Measurements from ENCODE around the gene MAGEB16. TPM values are rescaled to one million over a fixed set of nuclear protein-coding genes. Genes with fewer than 3 reads are reported as not detected.

The MAGEB16 gene
- total RNA-seq, 1 experiment from 2014 or later, result not detected

DNA sequence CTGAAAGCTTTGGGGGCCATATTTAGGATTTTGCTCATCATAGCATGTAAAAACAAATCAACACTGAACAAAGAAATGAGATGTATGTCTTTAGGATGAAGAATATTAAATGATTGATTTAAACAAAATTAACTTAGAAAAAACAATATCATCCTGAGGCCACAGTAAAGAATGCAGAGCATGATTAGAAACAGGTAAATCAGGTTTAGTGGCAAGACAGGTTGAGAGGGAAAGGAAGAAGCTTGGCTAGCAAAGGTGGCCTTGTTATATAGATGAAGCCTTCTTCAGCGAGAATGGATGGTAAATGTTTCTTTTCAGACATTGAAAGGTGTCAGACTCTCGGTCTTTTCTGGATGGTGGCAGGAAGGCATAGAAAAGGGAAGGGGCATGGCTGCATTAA lies 11.9 kb upstream of the MAGEB16 start:
- peaks cover 30% of the 10 kb centered on the region for H3K4me1 ChIP-seq
- Mint-ChIP-seq H3K27me3 (ENCODE audit: insufficient read depth, unreplicated experiment) (no peaks in the 10 kb centered on the region), H3K4me1 (ENCODE audit: low read depth, unreplicated experiment) (no peaks in the 10 kb centered on the region), H3K4me3 (ENCODE audit: unreplicated experiment) (peak overlapping the region; percentile 28), H3K36me3 (ENCODE audit: insufficient read depth, unreplicated experiment) (no peaks in the 10 kb centered on the region), H3K9me3 (ENCODE audit: unreplicated experiment) (no peaks in the 10 kb centered on the region), H3K27ac (ENCODE audit: unreplicated experiment) (peak overlapping the region; percentile 76)
- no TSS peak for BruUV-seq (replicated peaks)
- no peak for DNase-seq
- no peaks in the 10 kb centered on the region for H3K9me3 ChIP-seq
- ChIA-PET POLR2A (no interaction called here), CTCF (no interaction called here)
- no peak for TF ChIP-seq CTCF (IDR thresholded peaks at IDR 0.05; ENCODE audit: insufficient read depth in 1 of 2, low read depth in 1 of 2, low read length in 1 of 2, severe bottlenecking in 1 of 2, unreplicated experiment in 1 of 2)
- intact Hi-C loops (cut with micrococcal nuclease; ENCODE audit: unreplicated experiment), result no loop called here
- H3K4me3 ChIP-seq (ENCODE audit: low read depth, low read length), result no peak overlapping the region
- H3K27me3 ChIP-seq (replicated peaks; ENCODE audit: control insufficient read depth, insufficient read depth, low read length), result no peaks in the 10 kb centered on the region
- no peaks in the 10 kb centered on the region for H3K36me3 ChIP-seq (ENCODE audit: control insufficient read depth, insufficient read depth, low read length)

DNA sequence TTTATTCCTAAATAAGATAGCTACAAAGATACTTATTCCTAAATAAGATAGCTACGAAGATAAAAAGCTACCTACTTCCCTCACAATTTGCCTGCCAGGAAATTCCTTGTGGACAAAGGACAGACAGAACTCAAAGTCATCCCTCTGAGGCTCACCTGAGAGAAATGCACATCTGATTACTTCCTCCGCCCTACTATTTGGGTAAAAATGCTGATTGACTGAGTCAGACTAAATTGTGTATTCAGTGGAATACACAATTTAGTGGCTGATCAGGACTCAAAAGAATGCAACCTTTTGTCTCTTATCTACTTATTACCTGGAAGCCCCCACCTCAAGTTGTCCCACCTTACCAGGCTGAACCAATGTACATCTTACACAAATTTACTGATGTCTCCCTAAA lies 10.3 kb upstream of the MAGEB16 start:
- Mint-ChIP-seq H3K27me3 (ENCODE audit: insufficient read depth, unreplicated experiment) (no peaks in the 10 kb centered on the region), H3K4me1 (ENCODE audit: low read depth, unreplicated experiment) (no peaks in the 10 kb centered on the region), H3K9me3 (ENCODE audit: unreplicated experiment) (no peaks in the 10 kb centered on the region), H3K27ac (ENCODE audit: unreplicated experiment) (peak overlapping the region; percentile 76), H3K4me3 (ENCODE audit: unreplicated experiment) (no peak overlapping the region), H3K36me3 (ENCODE audit: insufficient read depth, unreplicated experiment) (no peaks in the 10 kb centered on the region)
- DNase-seq, result no peak
- intact Hi-C loops (cut with micrococcal nuclease; ENCODE audit: unreplicated experiment), result no loop called here
- H3K36me3 ChIP-seq (ENCODE audit: control insufficient read depth, insufficient read depth, low read length), result no peaks in the 10 kb centered on the region
- no TSS peak for BruUV-seq (replicated peaks)
- ChIA-PET POLR2A (no interaction called here), CTCF (no interaction called here)
- TF ChIP-seq CTCF (IDR thresholded peaks at IDR 0.05; ENCODE audit: insufficient read depth in 1 of 2, low read depth in 1 of 2, low read length in 1 of 2, severe bottlenecking in 1 of 2, unreplicated experiment in 1 of 2), result no peak
- no peak overlapping the region for H3K4me3 ChIP-seq (ENCODE audit: low read depth, low read length)
- H3K27me3 ChIP-seq (replicated peaks; ENCODE audit: control insufficient read depth, insufficient read depth, low read length), result no peaks in the 10 kb centered on the region
- peaks cover 30% of the 10 kb centered on the region for H3K4me1 ChIP-seq
- H3K9me3 ChIP-seq, result no peaks in the 10 kb centered on the region

- TF ChIP-seq CTCF (IDR thresholded peaks at IDR 0.05; ENCODE audit: insufficient read depth in 1 of 2, low read depth in 1 of 2, low read length in 1 of 2, severe bottlenecking in 1 of 2, unreplicated experiment in 1 of 2), result no peak
- no peak overlapping the region for H3K27ac Mint-ChIP-seq (ENCODE audit: unreplicated experiment)
- BruUV-seq (replicated peaks), result no TSS peak
- no peaks in the 10 kb centered on the region for H3K27me3 ChIP-seq (replicated peaks; ENCODE audit: control insufficient read depth, insufficient read depth, low read length)
- DNase-seq, result no peak
- no peaks in the 10 kb centered on the region for H3K36me3 Mint-ChIP-seq (ENCODE audit: insufficient read depth, unreplicated experiment)
- intact Hi-C loops (cut with micrococcal nuclease; ENCODE audit: unreplicated experiment), result no loop called here
- H3K9me3 Mint-ChIP-seq (ENCODE audit: unreplicated experiment), result no peaks in the 10 kb centered on the region
- CTCF ChIA-PET, result no interaction called here
- H3K36me3 ChIP-seq (ENCODE audit: control insufficient read depth, insufficient read depth, low read length), result no peaks in the 10 kb centered on the region
- no peaks in the 10 kb centered on the region for H3K27me3 Mint-ChIP-seq (ENCODE audit: insufficient read depth, unreplicated experiment)
- H3K4me1 Mint-ChIP-seq (ENCODE audit: low read depth, unreplicated experiment), result no peaks in the 10 kb centered on the region
- H3K4me1 ChIP-seq, result no peaks in the 10 kb centered on the region
- POLR2A ChIA-PET, result no interaction called here
- no peak overlapping the region for H3K4me3 ChIP-seq (ENCODE audit: low read depth, low read length)
- no peaks in the 10 kb centered on the region for H3K9me3 ChIP-seq
- H3K4me3 Mint-ChIP-seq (ENCODE audit: unreplicated experiment), result no peak overlapping the region
These were observed 2.3 kb downstream of the MAGEB16 start for GRCh38 chrX:35800474-35800873.
